GM04504 (cell line): Measurements from ENCODE around the gene CLEC2D.
"Not testable (repeated sequence)": the region's sequence is repeated elsewhere in the genome, so short reads cannot be mapped to it uniquely, and the experiment has no call there.

Source experiments
- DNase-seq: peaks from one replicate; pipeline ENCODE4 v3.0.0-alpha.2; 2012; ENCODE audit warnings: low read depth

CLEC2D gene

DNA sequence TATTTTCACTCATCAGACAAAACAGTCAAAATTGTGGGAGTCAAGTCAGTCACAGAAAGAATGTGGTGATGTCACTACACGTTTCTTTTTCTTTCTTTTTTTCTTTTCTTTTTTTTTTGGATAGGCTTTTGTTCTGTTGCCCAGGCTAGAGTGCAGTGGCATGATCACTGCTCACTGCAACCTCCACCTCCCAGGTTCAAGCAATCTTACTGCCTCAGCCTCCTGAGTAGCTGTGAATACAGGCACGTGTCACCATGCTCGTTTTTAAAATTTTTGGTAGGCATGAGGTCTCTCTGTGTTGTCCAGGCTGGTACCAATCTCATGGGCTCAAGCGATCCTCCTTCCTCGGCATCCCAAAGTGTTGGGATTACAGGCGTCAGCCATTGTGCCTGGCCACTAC, 61.1 kb downstream of the CLEC2D start:
- no peak for DNase-seq

DNA sequence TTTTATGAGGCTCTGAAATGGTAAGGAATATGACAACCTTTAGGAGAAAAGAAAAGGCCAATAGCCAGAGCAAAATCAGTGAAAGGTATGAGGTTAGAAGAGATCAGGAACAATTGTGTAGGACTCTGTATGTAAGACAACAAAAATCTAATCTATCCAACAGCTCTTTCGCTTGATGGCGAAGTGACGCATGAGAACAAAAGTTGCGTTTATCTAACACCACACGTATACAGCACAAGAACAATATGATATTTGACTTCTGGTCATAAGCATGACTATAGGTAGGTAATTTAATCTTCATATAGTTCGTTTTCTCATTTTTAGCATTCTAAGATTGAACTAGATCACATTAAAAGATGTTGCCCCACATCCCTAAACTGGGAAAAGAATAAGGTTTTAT, 61.9 kb downstream of the CLEC2D start:
- no peak for DNase-seq

DNA sequence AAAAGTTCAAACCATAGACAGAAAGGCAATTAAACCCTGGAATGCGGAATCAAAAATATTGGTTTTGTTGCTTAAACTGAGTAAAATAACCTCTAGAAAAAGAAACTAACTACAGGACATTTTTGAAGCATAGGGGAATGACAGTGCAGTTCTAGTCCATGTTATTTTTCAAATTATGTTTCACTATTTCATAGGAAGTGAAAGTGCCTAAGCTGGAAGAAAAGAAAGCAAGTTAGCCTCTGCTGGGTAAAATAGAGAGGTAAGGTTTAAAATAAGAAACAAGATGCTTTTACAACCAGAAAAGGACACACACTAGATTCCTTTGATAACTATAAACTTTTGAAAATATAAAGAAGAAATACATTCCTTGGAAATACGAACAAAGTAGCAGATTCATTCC, 62.3 kb downstream of the CLEC2D start:
- no peak for DNase-seq

GRCh38 chr12:9732921-9733461, 63.5 kb downstream of the CLEC2D start, which contains the start of gene CLECL1:
Gene CLECL1, minus strand, starts transcription at chr12:9733097.
- DNase-seq = no peak

GRCh38 chr12:9735601-9736000, 66.1 kb downstream of the CLEC2D start:
- no peak for DNase-seq

DNA sequence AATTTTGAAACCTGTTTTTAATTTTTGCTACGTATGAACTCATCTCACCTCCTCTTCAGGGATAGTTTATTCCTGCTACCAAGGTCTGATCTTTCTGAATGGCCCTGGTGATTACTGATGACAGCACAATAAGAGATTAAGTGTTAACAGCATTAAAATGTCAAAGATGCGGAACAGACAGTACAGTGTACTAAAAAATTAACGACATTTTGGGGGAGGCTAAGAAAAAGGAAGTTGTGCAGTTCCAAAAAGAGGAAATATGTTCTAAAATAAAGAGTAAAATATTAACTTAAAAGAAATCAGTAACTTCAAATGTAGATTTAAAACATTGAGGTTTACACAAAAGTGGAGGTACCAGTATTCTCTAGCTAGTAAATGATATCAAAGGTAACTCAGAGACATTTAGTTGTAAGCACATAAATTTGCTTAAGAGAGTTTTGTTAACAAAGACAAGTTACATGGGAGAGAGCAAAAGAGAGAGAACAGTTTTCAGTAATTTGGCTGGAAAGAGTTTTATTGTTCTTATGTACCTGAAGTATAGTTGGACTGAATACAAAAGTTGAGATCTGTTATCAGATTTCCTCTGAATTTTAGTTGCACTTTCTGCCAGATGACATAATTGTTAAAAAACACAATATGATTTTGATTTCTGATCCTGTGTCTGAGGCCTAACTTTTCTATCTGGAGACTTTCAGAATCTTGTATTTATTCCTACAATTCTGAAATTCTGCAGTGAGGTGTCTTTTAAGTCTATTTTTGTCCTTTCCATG, 67.6 kb downstream of the CLEC2D start:
- DNase-seq = no peak

DNA sequence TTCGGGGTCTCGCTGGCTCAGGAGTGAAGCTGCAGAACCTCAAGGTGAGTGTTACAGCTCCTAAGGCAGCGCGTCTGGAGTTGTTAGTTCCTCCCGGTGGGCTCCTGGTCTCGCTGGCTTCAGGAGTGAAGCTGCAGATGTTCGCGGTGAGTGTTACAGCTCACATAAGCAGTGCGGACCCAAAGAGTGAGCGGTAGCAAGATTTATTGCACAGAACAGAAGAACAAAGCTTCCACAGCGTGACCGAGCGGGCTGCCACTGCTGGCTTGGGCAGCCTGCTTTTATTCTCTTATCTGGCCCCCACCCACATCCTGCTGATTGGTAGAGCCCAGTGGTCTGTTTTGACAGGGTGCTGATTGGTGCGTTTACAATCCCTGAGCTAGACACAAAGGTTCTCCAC, 69.4 kb downstream of the CLEC2D start:
- not testable (repeated sequence) for DNase-seq

- not testable (repeated sequence) for DNase-seq
Measured at GRCh38 chr12:9739404-9740105, 70.0 kb downstream of the CLEC2D start.

GRCh38 chr12:9740106-9740750, 70.7 kb downstream of the CLEC2D start:
- no peak for DNase-seq

- DNase-seq = no peak
Measured at GRCh38 chr12:9741726-9742125, 72.2 kb downstream of the CLEC2D start.

DNA sequence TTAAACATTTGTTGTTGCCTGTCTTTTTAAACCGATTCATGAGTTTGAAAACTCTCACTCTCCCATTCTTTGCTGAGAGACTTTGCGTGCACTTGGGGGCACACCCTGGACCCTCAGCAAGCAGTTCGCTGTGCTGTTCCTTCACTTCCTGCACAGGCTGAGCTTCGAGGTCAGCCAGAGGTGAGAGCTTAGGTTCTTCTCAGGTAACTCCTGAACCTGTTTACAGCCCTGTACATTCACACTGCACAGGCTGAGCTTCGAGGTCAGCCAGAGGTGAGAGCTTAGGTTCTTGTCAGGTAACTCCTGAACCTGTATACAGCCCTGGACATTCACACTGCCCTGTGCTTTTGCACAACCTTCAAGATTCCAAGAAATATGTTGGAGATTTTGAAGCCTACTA, 73.1 kb downstream of the CLEC2D start:
- DNase-seq = no peak

- no peak for DNase-seq
Measured at GRCh38 chr12:9745199-9745598, 75.7 kb downstream of the CLEC2D start.
